IMR-90 (cell line): ENCODE data around the gene ATP11B. TPM values are rescaled to one million over a fixed set of nuclear protein-coding genes. Genes with fewer than 3 reads are reported as not detected.

Source experiments
- ATAC-seq: fragments of 200-7000 bp; cut with Tn5 transposase; 2 replicates; pipeline ENCODE4 v1.9.1; 2020; ENCODE audit warnings: low read depth, mild to moderate bottlenecking, moderate library complexity
- BruUV-seq: library from RNA; stranded (reverse); fragments of 400-500 nt; replicated peaks from 2 replicates; lab custom pipeline; 2021; lab: Mats Ljungman, UMichigan
- CTCF ChIA-PET: fragments of 300-600 bp; formaldehyde crosslinking; extraction: SDS; loops from one replicate; lab custom pipeline; 2021; ENCODE audit warnings: antibody characterized with exemption; lab: Yijun Ruan, JAX
- POLR2A ChIA-PET: fragments of 300-600 bp; sonication (Branson Sonifier 250); formaldehyde crosslinking; loops from one replicate; lab custom pipeline; 2022; ENCODE audit warnings: antibody characterized with exemption; ENCODE audit not compliant: unreplicated experiment; lab: Charles Lee
- DNase-seq: peaks from one replicate; pipeline ENCODE4 v3.0.0; 2013
- H2AFZ ChIP-seq: replicated peaks from 2 replicates; pipeline ENCODE3; 2013; ENCODE audit warnings: low read length, mild to moderate bottlenecking; ENCODE audit not compliant: poor library complexity
- H2AK5ac ChIP-seq: 2 replicates; pipeline ENCODE4 v1.6.1; 2013; ENCODE audit warnings: low read depth, low read length, inconsistent platforms
- H2AK9ac ChIP-seq: replicated peaks from 2 replicates; pipeline ENCODE3; 2013; ENCODE audit warnings: mild to moderate bottlenecking, low read depth, low read length, moderate library complexity; ENCODE audit not compliant: poor library complexity
- H2BK120ac ChIP-seq: 2 replicates; pipeline ENCODE4 v1.6.1; 2013; ENCODE audit warnings: low read depth, low read length, inconsistent platforms
- H2BK15ac ChIP-seq: 3 replicates; pipeline ENCODE4 v1.6.1; 2013; ENCODE audit warnings: low read depth, low read length, inconsistent platforms
- H2BK20ac ChIP-seq: 2 replicates; pipeline ENCODE4 v1.6.1; 2013; ENCODE audit warnings: low read depth, mild to moderate bottlenecking, inconsistent platforms, low read length, moderate library complexity
- H2BK5ac ChIP-seq: 2 replicates; pipeline ENCODE4 v1.6.1; 2013; ENCODE audit warnings: mild to moderate bottlenecking, low read depth, low read length, inconsistent platforms; ENCODE audit not compliant: poor library complexity, severe bottlenecking
- H3K14ac ChIP-seq: replicated peaks from 2 replicates; pipeline ENCODE4 v1.6.1; 2013; ENCODE audit warnings: low read depth, low read length, inconsistent platforms
- H3K18ac ChIP-seq: 2 replicates; pipeline ENCODE4 v1.6.1; 2013; ENCODE audit warnings: low read depth, low read length, control low read depth
- H3K23ac ChIP-seq: 2 replicates; pipeline ENCODE4 v1.6.1; 2013; ENCODE audit warnings: low read depth, low read length, inconsistent platforms
- H3K27ac ChIP-seq: 2 replicates; pipeline ENCODE4 v1.5.1; 2013; ENCODE audit warnings: mild to moderate bottlenecking, control low read depth, low read length; ENCODE audit not compliant: insufficient read depth
- H3K27me3 ChIP-seq: 2 replicates; pipeline ENCODE4 v1.6.1; 2013; ENCODE audit warnings: low read length; ENCODE audit not compliant: control insufficient read depth, insufficient read depth
- H3K36me3 ChIP-seq: 2 replicates; pipeline ENCODE4 v1.6.1; 2013; ENCODE audit warnings: low read length, mixed read lengths; ENCODE audit not compliant: control insufficient read depth, insufficient read depth
- H3K4ac ChIP-seq: 2 replicates; pipeline ENCODE4 v1.6.1; 2013; ENCODE audit warnings: low read depth, low read length, inconsistent platforms
- H3K4me1 ChIP-seq: 2 replicates; pipeline ENCODE4 v1.6.1; 2013; ENCODE audit warnings: low read length, mixed read lengths; ENCODE audit not compliant: control insufficient read depth, insufficient read depth
- H3K4me2 ChIP-seq: 2 replicates; pipeline ENCODE4 v1.6.1; 2013; ENCODE audit warnings: low read depth, mild to moderate bottlenecking, control low read depth, low read length, moderate library complexity
- H3K4me3 ChIP-seq: 2 replicates; pipeline ENCODE4 v1.5.1; 2013; ENCODE audit warnings: low read depth, mild to moderate bottlenecking, control low read depth, low read length, moderate library complexity; ENCODE audit not compliant: insufficient read depth
- H3K56ac ChIP-seq: 2 replicates; pipeline ENCODE4 v1.6.1; 2013; ENCODE audit warnings: low read length, inconsistent platforms; ENCODE audit not compliant: insufficient read depth; ENCODE audit errors: extremely low read depth
- H3K79me1 ChIP-seq, 2 experiments: 2 replicates each; pipeline ENCODE4 v1.6.1; 2013; ENCODE audit warnings: low read length in 2 of 2, inconsistent platforms in 1 of 2, low read depth in 1 of 2
- H3K9ac ChIP-seq: 2 replicates; pipeline ENCODE4 v1.6.1; 2013; ENCODE audit warnings: low read depth, low read length, control low read depth
- H3K9me1 ChIP-seq: 2 replicates; pipeline ENCODE4 v1.6.1; 2013; ENCODE audit warnings: low read length, inconsistent platforms; ENCODE audit not compliant: insufficient read depth
- H3K9me3 ChIP-seq: 2 replicates; pipeline ENCODE4 v1.6.1; 2013; ENCODE audit warnings: low read length; ENCODE audit not compliant: control insufficient read depth, insufficient read depth
- H4K20me1 ChIP-seq: 2 replicates; pipeline ENCODE4 v1.6.1; 2013; ENCODE audit warnings: low read length, inconsistent platforms; ENCODE audit not compliant: insufficient read depth
- H4K5ac ChIP-seq: 2 replicates; pipeline ENCODE4 v1.6.1; 2013; ENCODE audit warnings: mild to moderate bottlenecking, low read depth, low read length, control low read depth
- H4K8ac ChIP-seq, 2 experiments: 2 replicates each; pipeline ENCODE4 v1.6.1; 2013; ENCODE audit warnings: low read depth in 2 of 2, low read length in 2 of 2, control low read depth in 1 of 2, inconsistent platforms in 1 of 2
- H4K91ac ChIP-seq: 2 replicates; pipeline ENCODE4 v1.6.1; 2013; ENCODE audit warnings: low read depth, low read length, inconsistent platforms; ENCODE audit not compliant: insufficient read depth
- CEBPB ChIP-seq: IDR thresholded peaks from 2 replicates; pipeline ENCODE4 v1.6.1; 2012; ENCODE audit warnings: low read depth, low read length, improper control_type of control experiment
- MAFK ChIP-seq: IDR thresholded peaks from 2 replicates; pipeline ENCODE4 v1.6.1; 2012; ENCODE audit warnings: low read depth, low read length, improper control_type of control experiment
- MXI1 ChIP-seq: IDR thresholded peaks from 2 replicates; pipeline ENCODE4 v1.6.1; 2012; ENCODE audit warnings: low read depth, mild to moderate bottlenecking, low read length, moderate library complexity, borderline replicate concordance
- RFX5 ChIP-seq: IDR thresholded peaks from 2 replicates; pipeline ENCODE4 v1.8.0; 2012; ENCODE audit warnings: low read depth, mild to moderate bottlenecking, low read length, moderate library complexity
- WGBS, 2 experiments: methylation state at CpG; one replicate each; pipeline versions ENCODE4 v1.1.5 to v1.1.7; 2013; ENCODE audit warnings: missing lambda C conversion rate in 2 of 2; ENCODE audit not compliant: insufficient read length in 1 of 2; ENCODE audit errors: extremely low coverage in 2 of 2; 5-methylcytosine and 5-hydroxymethylcytosine counted together
- dilution Hi-C: fragments of 300-500 bp; cut with HindIII; formaldehyde crosslinking; loops from one replicate; pipeline ENCODE4 v1.14.3; 2018; ENCODE audit warnings: low sequenced_read_pairs; ENCODE audit not compliant: unreplicated experiment
- in situ Hi-C: fragments of 300-500 bp; cut with MboI; formaldehyde crosslinking; loops from 3 replicates; pipeline ENCODE4 v1.14.3; 2019; ENCODE audit warnings: low sequenced_read_pairs, inconsistent platforms, mixed read lengths
- intact Hi-C: fragments of 100-400 bp; cut with micrococcal nuclease; formaldehyde crosslinking; loops from 2 replicates; pipeline ENCODE4 v1.10.0; 2022
- polyA plus RNA-seq, 3 experiments: library from polyadenylated mRNA; depleted of rRNA; stranded (reverse); fragments of >200 nt; gene quantifications; 2 replicates each; pipeline ENCODE4 v1.2.3, GENCODE V29; 2012; ENCODE audit warnings: low replicate concordance in 1 of 3
- total RNA-seq: library from RNA; depleted of rRNA; stranded (reverse); fragments of >200 nt; gene quantifications from 2 replicates; pipeline ENCODE4 v1.2.3, GENCODE V29; 2012

The ATP11B gene
- total and polyA plus RNA-seq, 2 of the 4 experiments (the other 2 are of a cell fraction): 10.0 to 39.6 TPM

DNA sequence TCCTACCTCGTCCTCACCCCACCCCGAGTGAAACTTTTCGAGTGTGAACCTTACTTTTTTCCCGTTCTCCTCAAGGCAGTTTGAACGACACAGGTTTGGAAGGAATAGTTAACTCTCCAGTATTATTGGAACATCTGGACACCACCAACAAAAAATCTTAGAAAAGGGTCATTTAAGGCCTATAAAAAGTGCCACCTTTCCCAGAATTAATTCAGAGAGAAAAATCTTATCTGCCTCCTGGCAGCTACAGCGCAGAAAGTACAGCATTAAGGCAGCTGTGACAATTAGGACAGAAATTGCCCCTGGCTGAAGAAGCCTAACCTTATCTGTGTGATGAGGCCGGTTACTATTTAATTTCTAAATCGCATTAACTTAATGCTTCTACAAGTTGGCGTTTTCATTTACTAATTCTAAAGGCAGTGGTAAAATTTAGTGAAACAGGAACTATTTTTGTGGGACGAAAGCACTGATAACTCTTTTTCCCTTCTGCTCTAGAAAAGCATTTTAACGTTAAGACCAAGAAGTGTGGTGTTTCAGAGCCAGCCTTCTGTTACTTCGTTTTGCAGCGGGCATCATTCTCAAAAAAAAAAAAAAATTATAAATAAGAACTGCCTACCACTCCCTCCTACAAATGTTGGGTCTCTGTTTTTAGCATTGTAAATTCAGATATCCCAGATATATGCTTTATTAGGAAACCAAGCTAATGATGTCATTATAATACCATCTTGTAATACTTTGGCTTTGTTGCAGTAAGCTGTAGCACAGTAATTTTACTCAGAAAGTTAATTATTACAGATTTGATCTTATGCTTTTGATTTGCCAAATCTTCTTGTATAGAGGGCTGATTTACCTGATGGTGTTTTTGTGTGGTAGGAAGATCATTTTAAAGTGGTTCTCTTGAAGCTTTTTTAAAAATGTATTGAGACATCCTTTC, 1.4 kb downstream of the ATP11B start:
- DNase-seq (peak; percentile 20), ATAC-seq (no peak)
- Histone ChIP-seq H3K18ac (peak overlapping the region; percentile 10; the same call in 1 of the 2 replicates), H3K4me1 (no peaks in the 10 kb centered on the region), H3K9me1 (no peaks in the 10 kb centered on the region), H3K56ac (peak overlapping the region; percentile 58; the same call in 1 of the 2 replicates), H3K9me3 (no peaks in the 10 kb centered on the region), H3K4me2 (peak overlapping the region; percentile 91), H3K9ac (peak overlapping the region; percentile 82), H4K20me1 (peaks cover 3% of the 10 kb centered on the region; the same call in 1 of the 2 replicates), H2AK5ac (0 out of 2 replicates have a peak overlapping the region, but pooled peaks have one; percentile 0), H3K79me1 (peaks cover 11 to 17% of the 10 kb centered on the region in 2 experiments; a peak in 2 of 4 replicates), H4K8ac (peak overlapping the region in 1 of 2 experiments; percentile 29; a peak in 2 of 4 replicates), H2BK120ac (no peak overlapping the region), H3K27me3 (no peaks in the 10 kb centered on the region; the same call in 1 of the 2 replicates), H4K5ac (no peak overlapping the region), H2AFZ (peak overlapping the region; percentile 82), H3K14ac (peak overlapping the region; percentile 30), H3K4me3 (peak overlapping the region; percentile 63), H3K36me3 (no peaks in the 10 kb centered on the region), H3K27ac (peak overlapping the region; percentile 57), H2BK5ac (peak overlapping the region; percentile 37), H4K91ac (no peak overlapping the region), H3K23ac (peak overlapping the region; percentile 75), H2BK20ac (no peak overlapping the region), H2BK15ac (no peak overlapping the region), H3K4ac (peak overlapping the region; percentile 29), H2AK9ac (peak overlapping the region; percentile 5)
- WGBS, 2 experiments: 0% methylated on average over 1 of the region's 13 CpGs; no CpG with 5 or more reads in 1 of the 2 experiments
- intact Hi-C loops (loop anchor here (5.0 kb wide), 1 partner anchor 43 kb away; no protein-coding TSS in a partner anchor), in situ Hi-C loops (loop anchor here (5.0 kb wide), 1 partner anchor 38 kb away; no protein-coding TSS in a partner anchor), dilution Hi-C loops (no loop called here)
- ChIA-PET CTCF (interaction anchor here (0.6 to 1.2 kb wide), 7 partner anchors 13 to 217 kb away, joined by 3 to 6 read pairs (median 3); no protein-coding TSS in a partner anchor), POLR2A (no interaction called here)
- no TSS peak for BruUV-seq
- TF ChIP-seq CEBPB: peak; percentile 31; the same call in 1 of the 2 replicates
- TF ChIP-seq RFX5: no peak
- no peak for TF ChIP-seq MAFK
- no peak for TF ChIP-seq MXI1
